Measurements from ENCODE around the gene KLHL40.

DNA sequence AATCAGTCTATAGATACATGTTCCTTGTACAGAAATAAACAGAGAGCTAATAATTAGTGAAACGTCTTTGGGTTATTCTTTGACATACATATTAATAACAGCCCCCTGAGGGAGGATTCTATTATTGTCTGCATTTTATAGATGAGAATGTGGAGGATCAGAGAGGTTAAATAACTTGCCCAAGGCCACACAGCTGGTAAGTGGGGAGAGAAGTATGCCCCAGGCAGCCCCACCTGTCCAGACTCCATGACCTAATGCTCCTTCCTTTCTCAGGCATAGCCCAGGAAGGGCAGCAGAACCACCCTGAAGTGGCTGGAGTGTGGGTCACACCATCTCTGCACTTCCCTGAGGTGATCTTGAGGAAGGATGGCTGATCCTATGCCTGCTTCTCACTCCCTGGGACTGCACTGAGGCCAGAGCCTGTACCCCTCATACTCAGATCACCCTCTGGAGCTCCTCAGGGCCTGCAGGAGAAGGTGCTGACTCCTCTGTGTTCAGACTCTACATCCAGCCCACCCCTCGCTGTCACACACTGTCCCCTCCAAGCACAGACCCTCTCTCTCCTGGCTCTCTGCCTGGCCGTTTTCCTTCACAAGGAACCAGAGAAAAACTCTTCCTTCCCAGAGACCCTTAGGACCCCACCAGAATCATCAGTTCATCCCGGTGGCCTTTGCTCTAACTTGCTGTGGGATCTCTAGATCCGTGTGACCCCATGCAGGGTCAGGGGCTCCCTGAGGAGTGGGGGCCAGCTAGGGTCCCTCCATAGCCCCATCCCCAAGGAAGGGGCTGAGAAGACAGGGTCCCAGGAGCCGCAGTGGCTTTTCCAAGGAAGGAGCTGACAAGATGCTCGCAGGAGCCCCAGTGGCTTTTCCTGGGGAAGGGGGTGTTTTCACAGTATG, 21.6 kb downstream of the KLHL40 start:
- TF ChIP-seq CTCF (IDR thresholded peaks at IDR 0.05): no peak
- TF ChIP-seq POLR2A (IDR thresholded peaks at IDR 0.05): no peak

Data from heart left ventricle (tissue), 13 donors.